Ovary (tissue), 9 donors: ENCODE measurements around the gene IP6K1. TPM values are rescaled to one million over a fixed set of nuclear protein-coding genes. Genes with fewer than 3 reads are reported as not detected.

Source experiments
- DNase-seq, 5 donors: peaks; one replicate each; pipeline ENCODE4 v3.0.0-alpha.2; 2019 to 2020
- H3K27ac ChIP-seq, 2 donors: fragments of 200-600 bp; one replicate each; pipeline versions ENCODE4 v1.5.1 to v1.8.0; 2019 to 2022
- H3K27me3 ChIP-seq: fragments of 200-600 bp; one replicate; pipeline ENCODE4 v1.8.0; 2022
- H3K36me3 ChIP-seq: fragments of 200-600 bp; sonication (generic); one replicate; pipeline ENCODE4 v1.5.1; 2019
- H3K4me1 ChIP-seq: one replicate; pipeline ENCODE4 v1.8.1; 2013; ENCODE audit warnings: mild to moderate bottlenecking, moderate library complexity; ENCODE audit not compliant: insufficient read depth
- H3K4me3 ChIP-seq: fragments of 200-600 bp; sonication (generic); one replicate; pipeline ENCODE4 v1.5.1; 2017
- H3K9me3 ChIP-seq, 2 donors: fragments of 200-600 bp in 1 of 2; sonication (generic) in 1 of 2; one replicate each; pipeline versions ENCODE4 v1.5.1 to v1.8.1; 2013 to 2019; ENCODE audit warnings: mild to moderate bottlenecking in 1 of 2, moderate library complexity in 1 of 2
- CTCF ChIP-seq, 3 donors: fragments of 450-650 bp in 2 of 3; fragments of 200-600 bp in 1 of 3; IDR thresholded peaks; one replicate each; pipeline versions ENCODE4 v1.5.1 to v1.8.0; 2016 to 2022; ENCODE audit warnings: antibody characterized with exemption in 3 of 3, mild to moderate bottlenecking in 1 of 3
- EP300 ChIP-seq: sonication (generic); formaldehyde crosslinking; IDR thresholded peaks from one replicate; pipeline ENCODE4 v1.6.1; 2017; ENCODE audit warnings: antibody characterized with exemption
- POLR2A ChIP-seq: fragments of 450-650 bp; IDR thresholded peaks from one replicate; pipeline ENCODE4 v1.6.1; 2017; ENCODE audit warnings: antibody characterized with exemption, mild to moderate bottlenecking, moderate library complexity
- WGBS, 3 donors: extraction: QIAGEN DNeasy Blood & Tissue Kit in 1 of 3; methylation state at CpG; one replicate each; pipeline versions ENCODE4 v1.1.5 to v1.1.7; 2013 to 2017; 5-methylcytosine and 5-hydroxymethylcytosine counted together
- intact Hi-C, 4 donors: fragments of 100-400 bp; cut with DNase I; formaldehyde crosslinking; loops; one replicate each; pipeline versions ENCODE4 v1.11.0 to v1.15.1; 2022 to 2023
- polyA plus RNA-seq, 2 donors: library from polyadenylated mRNA; stranded (reverse); fragments of 200-250 nt in 1 of 2; fragments of 350-450 nt in 1 of 2; fragmentation: Illumina TruSeq in 1 of 2; extraction: RNeasy Lipid Tissue Mini Kit (QIAGEN cat#74804) in 1 of 2; gene quantifications; one replicate each; pipeline ENCODE4 v1.2.3, GENCODE V29; 2013 to 2014
- total RNA-seq, 7 donors: library from RNA; depleted of rRNA in 2 of 7; stranded (reverse); fragments of >200 nt in 2 of 7; fragmentation: NEBNext Ultra II Directional in 3 of 7; extraction: Animal tissue kit (Norgen Biotek cat#: 25700) in 3 of 7; gene quantifications; one replicate each; pipeline versions ENCODE4 v1.1.0 to v1.2.4, GENCODE V29; 2016 to 2023
- donor health status: DM: no; HTN: no; CAD: no; lungs with moderate emphysema.
- donor health status: DM: no; HTN: no; CAD: no.
- donor health status: Bipolar disorder and iron deficiency.
- donor health status: DM: yes; HTN: yes; CAD: no.
- donor health status: DM: no; HTN: no; CAD: no.
- donor health status: DM: yes; HTN: yes; CAD: no.

IP6K1 gene
- total and polyA plus RNA-seq, 9 donors = 27.9 to 52.4 (median 47.0) TPM

- H3K27me3 ChIP-seq = no peaks in the 10 kb centered on the region
- no peak overlapping the region for H3K4me3 ChIP-seq
- peaks cover 5% of the 10 kb centered on the region for H3K4me1 ChIP-seq
- intact Hi-C loops = no loop called here
- DNase-seq = peak in 1 of 5 donors; percentile 18
- TF ChIP-seq POLR2A (no peak), EP300 (no peak), CTCF (IDR thresholded peaks at IDR 0.05) (no peak)
- 82 to 85% (median 83%) methylated on average over 19 of the region's 19 CpGs for WGBS, 3 donors
- H3K27ac ChIP-seq = no peak overlapping the region
- H3K36me3 ChIP-seq = no peaks in the 10 kb centered on the region
- no peaks in the 10 kb centered on the region for H3K9me3 ChIP-seq
Observed at GRCh38 chr3:49727154-49727923, 59.0 kb downstream of the IP6K1 start.

- H3K4me3 ChIP-seq = no peak overlapping the region
- no peaks in the 10 kb centered on the region for H3K36me3 ChIP-seq
- no peak for TF ChIP-seq EP300
- no peak for TF ChIP-seq POLR2A
- no peak for TF ChIP-seq CTCF (IDR thresholded peaks at IDR 0.05)
- H3K27ac ChIP-seq = no peak overlapping the region
- peaks cover 5% of the 10 kb centered on the region for H3K4me1 ChIP-seq
- DNase-seq = peak in 1 of 5 donors; percentile 27
- H3K9me3 ChIP-seq = no peaks in the 10 kb centered on the region
- no peaks in the 10 kb centered on the region for H3K27me3 ChIP-seq
- intact Hi-C loops = no loop called here
- WGBS, 3 donors = 77 to 82% (median 79%) methylated on average over 11 of the region's 11 CpGs
Observed at GRCh38 chr3:49725906-49726681, 60.2 kb downstream of the IP6K1 start.

- WGBS, 3 donors = 17 to 32% (median 26%) methylated on average over 6 of the region's 6 CpGs
- H3K27me3 ChIP-seq = no peaks in the 10 kb centered on the region
- DNase-seq = peak in 3 of 5 donors; percentile 51 to 53 (median 51)
- H3K9me3 ChIP-seq = no peaks in the 10 kb centered on the region
- H3K4me1 ChIP-seq = peaks cover 5% of the 10 kb centered on the region
- intact Hi-C loops = loop anchor here in 1 of 4 donors (5.0 kb wide), 1 partner anchor 63 kb away; the partner anchor contains the start of gene IP6K1
- H3K27ac ChIP-seq = peak overlapping the region; percentile 33 to 87
- peak overlapping the region; percentile 96 for H3K4me3 ChIP-seq
- TF ChIP-seq POLR2A = no peak
- no peak for TF ChIP-seq EP300
- H3K36me3 ChIP-seq = no peaks in the 10 kb centered on the region
Observed at GRCh38 chr3:49724586-49724985, 61.8 kb downstream of the IP6K1 start.

- intact Hi-C loops = loop anchor here in 2 of 4 donors (2.0 to 5.0 kb wide), 2 partner anchors 63 kb away; partner anchors contain the start of gene IP6K1 (in 2 of the 2)
- Histone ChIP-seq H3K27me3 (no peaks in the 10 kb centered on the region), H3K4me1 (peaks cover 7% of the 10 kb centered on the region), H3K27ac (peak within 1 kb of the TSS; percentile 68 to 87), H3K4me3 (peak within 1 kb of the TSS; percentile 96), H3K36me3 (no peaks in the 10 kb centered on the region), H3K9me3 (no peaks in the 10 kb centered on the region)
- peak; percentile 96 to 98 (median 97) for DNase-seq
- TF ChIP-seq POLR2A (peak; percentile 73), EP300 (peak; percentile 28), CTCF (IDR thresholded peaks at IDR 0.05) (no peak)
- WGBS, 3 donors = 0 to 1% (median 0%) methylated on average over 83 to 102 of the region's 102 CpGs
Observed at GRCh38 chr3:49723628-49724551, 62.5 kb downstream of the IP6K1 start, which contains the start of gene GMPPB. Gene GMPPB (minus strand): TSS chr3:49723951. CDS start chr3:49723726, 225 bp downstream.
